T-helper 1 cell treated with Interleukin-12 subunit alpha and Interleukin-12 subunit beta and Interleukin-4 antibody, amounts not matched to agents 30 ng/mL and 1 ng/mL, for 36 hours (primary cell): ENCODE results near the gene HILPDA. TPM values are rescaled to one million over a fixed set of nuclear protein-coding genes. Genes with fewer than 3 reads are reported as not detected.

Experiments
- intact Hi-C: fragments of 100-400 bp; cut with micrococcal nuclease; formaldehyde crosslinking; loops from one replicate; pipeline ENCODE4 v1.15.1; 2024
- total RNA-seq: library from RNA; stranded (reverse); gene quantifications from 2 replicates; pipeline ENCODE4 v1.2.3, GENCODE V29; 2022

Gene HILPDA, protein sequence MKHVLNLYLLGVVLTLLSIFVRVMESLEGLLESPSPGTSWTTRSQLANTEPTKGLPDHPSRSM
- total RNA-seq, result 8.1 and 10.4 TPM in 2 replicates

- intact Hi-C loops, result loop anchor here (1.0 to 10.0 kb wide), 13 partner anchors 21 to 1599 kb away; partner anchors contain the start of genes AHCYL2, ARF5, ATP6V1F and CALU
Observed at GRCh38 chr7:128455543-128456254, at the start of gene HILPDA. Gene HILPDA, plus strand, starts transcription at chr7:128455878. Its CDS starts 1,391 bp downstream, at chr7:128457269.

DNA sequence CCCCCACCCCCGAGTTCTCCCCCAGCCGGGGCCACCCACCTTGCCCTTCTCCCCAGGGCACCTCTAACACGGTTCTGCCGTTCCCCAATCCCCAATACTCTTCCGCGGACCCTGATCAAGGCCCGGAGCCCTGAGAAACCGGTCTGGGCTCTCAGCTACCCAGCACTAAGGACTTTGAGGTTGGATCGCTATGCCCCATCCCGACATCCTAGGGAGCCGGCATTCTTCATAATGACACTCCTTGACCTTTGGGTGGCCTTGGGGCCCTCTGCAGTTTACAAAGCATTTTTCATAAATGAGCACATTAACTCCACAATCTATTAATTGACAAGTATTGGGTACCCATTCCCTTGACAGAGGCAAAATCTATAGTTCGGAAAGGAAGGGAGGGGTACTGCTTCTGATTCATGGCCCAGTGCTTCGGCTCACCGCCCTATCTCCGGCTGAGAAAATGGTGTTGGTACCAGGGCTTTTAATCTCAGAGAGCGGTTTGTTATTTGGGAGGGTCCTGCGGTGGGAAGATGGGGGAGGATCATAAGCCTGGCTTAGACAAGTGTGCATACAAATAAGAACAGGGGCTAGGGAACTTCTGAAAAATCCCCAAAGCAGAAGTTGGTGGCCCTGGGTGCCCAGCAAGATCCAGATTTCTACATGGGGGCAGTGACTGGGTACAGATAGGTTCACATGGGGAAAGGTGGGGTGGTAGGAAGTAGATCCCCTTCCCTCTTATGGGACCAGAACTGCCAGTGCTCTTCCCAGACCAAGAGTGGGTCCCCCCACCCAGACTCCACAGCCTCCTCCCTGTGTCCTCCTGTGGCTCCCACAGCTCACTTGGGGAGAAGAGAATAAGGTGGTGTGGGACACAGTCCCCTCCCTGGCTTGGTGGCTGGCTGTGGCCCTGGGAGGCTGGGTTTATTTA is 49.1 kb upstream of the HILPDA start:
- intact Hi-C loops, result loop anchor here (5.0 kb wide), 2 partner anchors 126 to 819 kb away; partner anchors contain the start of genes ARF5 and GCC1

DNA sequence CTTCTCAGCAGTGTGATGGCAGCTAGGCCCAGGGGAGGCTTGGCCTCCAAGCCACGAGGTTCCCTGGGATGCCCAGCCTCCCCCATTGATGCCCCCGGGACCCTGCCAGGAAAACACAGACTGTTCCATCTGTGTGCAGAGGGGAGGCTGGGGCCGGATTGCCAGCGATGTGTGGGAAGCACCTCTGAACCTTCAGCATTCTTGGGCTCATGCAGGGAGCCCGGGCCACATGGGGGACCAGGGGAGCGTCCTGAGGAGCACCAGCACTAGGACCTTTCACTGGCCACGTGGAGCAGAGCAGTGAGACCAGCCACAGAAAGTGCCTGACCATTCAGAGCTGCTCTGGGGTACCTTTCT is 48.5 kb upstream of the HILPDA start:
- intact Hi-C loops, result loop anchor here (5.0 kb wide), 2 partner anchors 125 to 820 kb away; partner anchors contain the start of genes ARF5 and GCC1

DNA sequence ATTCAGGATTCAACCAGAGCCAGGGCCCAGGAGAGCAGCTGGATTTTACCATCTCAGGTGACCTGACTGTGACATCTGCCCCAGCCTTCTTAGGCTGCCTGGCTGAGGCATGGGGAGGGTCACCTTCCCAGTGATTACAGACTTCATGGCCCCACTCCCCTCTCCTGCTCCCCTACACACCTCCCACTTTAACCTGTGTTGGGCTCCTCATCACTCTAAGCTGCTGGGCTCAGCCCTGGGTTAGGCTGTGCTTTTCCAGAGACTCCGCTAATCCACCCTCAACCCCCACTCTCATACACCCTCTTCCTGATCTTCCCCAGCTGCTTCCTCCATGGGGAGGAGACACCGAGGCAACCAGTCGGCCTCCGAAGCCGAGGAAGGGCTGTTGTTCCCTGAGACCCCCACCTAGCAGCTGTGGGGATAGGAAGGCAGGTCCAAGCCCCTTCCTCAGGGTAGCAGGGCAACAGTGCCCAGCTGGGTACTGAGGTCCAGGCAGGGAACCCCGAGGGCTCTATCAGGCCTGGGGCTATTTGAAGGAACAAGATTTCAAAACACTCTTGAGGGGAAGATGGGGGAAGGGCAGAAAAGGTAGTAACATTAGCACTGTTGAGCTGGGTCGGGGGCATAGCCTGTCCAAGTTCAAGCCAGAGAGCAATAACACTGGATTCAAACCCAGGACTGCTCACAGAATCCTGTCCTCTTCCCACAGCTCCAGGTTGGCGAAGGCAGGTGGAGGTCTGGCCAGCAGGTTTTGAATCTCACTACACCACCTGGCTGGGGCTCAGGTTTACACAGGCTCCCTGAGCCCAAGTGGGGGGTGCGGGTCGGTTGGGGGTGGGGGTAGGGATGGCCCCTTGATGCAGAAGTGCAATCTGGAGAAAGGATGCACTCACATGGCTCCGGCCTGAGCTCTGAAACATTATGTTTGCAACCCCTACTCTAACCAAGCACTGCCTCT is 47.6 kb upstream of the HILPDA start:
- intact Hi-C loops, result loop anchor here (2.0 to 5.0 kb wide), 3 partner anchors 124 to 821 kb away; partner anchors contain the start of genes AHCYL2, ARF5 and GCC1

- intact Hi-C loops, result loop anchor here (1.0 to 5.0 kb wide), 4 partner anchors 66 to 822 kb away; partner anchors contain the start of genes AHCYL2, ARF5, GCC1 and RBM28
Observed at GRCh38 chr7:128408709-128409595, 46.7 kb upstream of the HILPDA start.

DNA sequence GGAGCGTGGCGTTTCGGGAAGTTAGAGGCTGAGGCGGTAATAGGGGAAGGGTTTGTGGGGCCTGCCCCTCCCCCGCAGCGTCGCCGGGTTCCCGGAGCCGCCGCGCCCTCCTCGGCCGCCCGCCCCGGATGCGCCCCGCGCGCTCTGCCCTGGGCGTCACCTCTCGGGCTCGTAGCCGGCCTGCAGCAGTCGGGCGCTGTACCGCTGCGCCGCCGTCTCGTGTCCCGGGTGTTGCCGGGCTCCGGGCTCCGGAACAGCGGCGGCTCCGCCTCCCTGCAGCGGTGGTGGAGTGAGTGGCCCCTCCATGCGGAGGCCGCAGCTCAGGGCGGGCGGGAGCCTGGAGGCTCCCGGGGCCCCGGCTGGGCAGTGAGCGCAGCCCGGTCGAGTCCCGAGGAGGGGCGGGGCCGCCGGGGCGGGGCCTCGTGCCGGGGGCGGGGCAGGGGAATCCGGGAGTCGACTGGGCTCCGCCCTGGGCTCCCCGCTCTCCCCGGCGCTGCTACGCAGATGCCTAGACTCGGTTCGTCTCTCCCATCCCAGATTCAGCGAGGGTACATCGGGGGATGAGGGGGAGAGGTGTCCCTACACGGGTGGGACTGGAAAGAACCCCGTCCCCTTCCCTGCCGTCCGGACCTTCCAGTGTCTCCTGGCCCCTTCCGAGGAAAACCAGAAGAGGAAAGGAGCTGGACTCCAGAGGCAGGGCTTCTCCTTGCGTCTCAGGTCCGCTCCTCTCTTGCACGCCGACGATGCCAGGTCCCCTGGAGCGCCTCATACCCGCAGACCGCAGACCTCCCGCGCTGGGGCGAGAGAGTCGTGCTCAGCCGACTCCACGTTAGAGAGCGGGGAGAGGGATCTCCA is 45.9 kb upstream of the HILPDA start, which contains the start of gene IMPDH1:
IMPDH1 (minus strand) TSS at position 387 of the 855 bp plus-strand sequence; CDS start at position 306, 81 bp downstream.
- intact Hi-C loops, result loop anchor here (1.0 to 5.0 kb wide), 10 partner anchors 12 to 823 kb away; partner anchors contain the start of genes AHCYL2, ARF5, ATP6V1F and CALU

DNA sequence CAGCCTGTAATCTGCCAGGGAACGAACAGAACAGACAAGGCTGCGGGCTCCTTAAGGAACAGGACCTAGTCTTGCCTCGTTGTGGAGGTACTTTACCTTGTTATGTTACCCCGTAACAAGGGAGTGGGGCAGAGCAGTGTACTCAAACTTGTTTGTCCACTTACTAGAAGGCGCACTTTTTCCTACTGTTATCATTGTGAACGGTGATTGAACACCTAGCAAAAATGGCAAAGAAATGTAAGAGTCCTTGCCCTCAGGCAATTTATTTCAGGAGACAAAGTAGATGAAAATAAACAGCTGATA is 45.3 kb upstream of the HILPDA start:
- intact Hi-C loops, result loop anchor here (1.0 to 2.0 kb wide), 6 partner anchors 12 to 452 kb away; partner anchors contain the start of genes ATP6V1F, CALU and HILPDA

- intact Hi-C loops, result no loop called here
Observed at GRCh38 chr7:128415217-128415785, 40.4 kb upstream of the HILPDA start.

- intact Hi-C loops, result no loop called here
Observed at GRCh38 chr7:128417071-128417470, 38.6 kb upstream of the HILPDA start.

- intact Hi-C loops, result no loop called here
Observed at GRCh38 chr7:128419257-128419656, 36.4 kb upstream of the HILPDA start.

DNA sequence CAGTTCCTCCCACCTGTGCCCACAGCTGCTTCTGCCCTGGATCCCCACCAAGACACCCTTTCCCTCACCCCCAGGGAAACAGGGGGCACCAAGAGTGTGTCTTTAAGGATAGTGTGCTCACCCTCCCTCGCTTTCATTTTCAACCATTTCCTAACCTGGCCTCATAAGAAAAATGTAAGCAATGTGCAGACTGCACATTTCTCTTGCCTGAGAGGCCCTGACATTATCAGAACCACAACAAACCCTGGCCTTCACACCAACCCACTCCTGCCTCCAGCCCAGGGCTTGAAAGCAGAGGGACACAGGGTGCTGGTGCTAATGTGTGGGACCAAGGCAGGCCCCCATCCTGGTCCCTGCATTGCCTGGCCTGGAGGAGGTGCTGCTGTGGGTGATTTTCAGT is 34.9 kb upstream of the HILPDA start:
- intact Hi-C loops, result no loop called here

- intact Hi-C loops, result no loop called here
Observed at GRCh38 chr7:128421384-128421783, 34.3 kb upstream of the HILPDA start.

DNA sequence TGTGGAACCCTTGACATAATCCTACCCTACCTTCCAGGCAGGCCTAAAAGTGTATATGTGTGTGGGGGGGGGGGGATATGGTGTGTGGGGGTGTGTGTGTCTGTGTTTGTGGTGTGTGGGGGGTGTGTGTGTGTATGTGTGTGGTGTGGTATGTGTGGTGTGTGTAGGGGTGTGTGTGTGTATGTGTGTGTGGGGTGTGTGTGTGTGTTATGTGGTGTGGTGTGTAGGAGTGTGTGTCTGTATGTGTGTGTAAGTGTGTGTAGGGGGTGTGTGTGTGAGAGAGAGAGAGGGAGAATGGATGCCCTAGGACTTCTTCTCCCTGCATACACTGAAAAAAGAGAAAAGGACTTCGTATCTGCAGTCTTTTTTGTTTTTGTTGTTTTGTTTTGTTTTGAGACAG is 33.6 kb upstream of the HILPDA start:
- intact Hi-C loops, result no loop called here

GRCh38 chr7:128422842-128423241 is 32.8 kb upstream of the HILPDA start:
- intact Hi-C loops, result no loop called here

DNA sequence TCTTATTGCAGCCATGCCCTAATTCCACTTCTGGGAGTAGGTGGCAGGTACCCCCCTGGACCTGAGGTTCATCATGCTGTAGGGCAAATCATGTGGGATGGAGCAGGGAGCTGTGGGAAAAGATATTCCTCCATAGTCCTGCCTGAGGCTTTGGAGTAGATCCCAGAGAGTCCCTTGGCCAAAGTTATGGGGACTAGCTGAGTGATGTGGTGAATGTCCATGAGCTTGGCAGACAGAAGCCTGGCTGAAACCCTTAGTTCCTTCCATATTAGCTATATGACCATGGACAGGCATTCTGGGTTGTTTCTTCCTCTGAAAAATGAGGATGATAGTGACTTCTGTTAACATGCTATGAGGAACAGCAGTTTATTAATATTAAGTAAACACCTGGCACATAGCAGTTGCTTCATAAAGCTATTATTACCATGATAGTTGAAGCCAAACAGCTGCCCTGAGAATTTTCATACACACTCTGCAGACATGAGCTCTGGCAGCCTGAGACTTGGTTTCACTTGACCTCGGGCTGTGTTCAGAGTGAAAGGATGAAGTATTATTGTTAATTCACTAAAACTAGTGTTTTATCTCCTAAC is 30.9 kb upstream of the HILPDA start:
- intact Hi-C loops, result loop anchor here (1.0 to 5.0 kb wide), 3 partner anchors 14 to 108 kb away; no protein-coding TSS in a partner anchor

DNA sequence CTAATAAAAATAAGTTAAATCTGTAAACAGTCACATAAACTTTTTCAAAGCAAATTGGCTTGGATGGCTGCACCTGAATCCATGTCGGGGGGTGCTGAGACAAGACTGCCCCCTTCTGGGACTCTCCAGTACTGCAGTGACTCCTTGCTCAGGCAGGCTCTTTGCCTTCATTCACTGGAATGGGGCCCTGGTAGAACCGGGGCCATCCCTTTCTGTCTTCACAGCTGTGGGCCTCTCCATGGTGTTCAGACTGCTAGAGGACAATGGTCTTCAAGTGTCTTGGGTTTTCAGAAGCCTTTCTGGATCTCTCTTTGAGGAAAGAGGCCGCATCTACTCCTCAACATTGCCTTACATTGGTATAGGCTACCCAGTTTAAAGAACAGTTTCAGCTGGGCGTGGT is 29.8 kb upstream of the HILPDA start:
- intact Hi-C loops, result loop anchor here (1.0 to 5.0 kb wide), 3 partner anchors 16 to 106 kb away; no protein-coding TSS in a partner anchor

DNA sequence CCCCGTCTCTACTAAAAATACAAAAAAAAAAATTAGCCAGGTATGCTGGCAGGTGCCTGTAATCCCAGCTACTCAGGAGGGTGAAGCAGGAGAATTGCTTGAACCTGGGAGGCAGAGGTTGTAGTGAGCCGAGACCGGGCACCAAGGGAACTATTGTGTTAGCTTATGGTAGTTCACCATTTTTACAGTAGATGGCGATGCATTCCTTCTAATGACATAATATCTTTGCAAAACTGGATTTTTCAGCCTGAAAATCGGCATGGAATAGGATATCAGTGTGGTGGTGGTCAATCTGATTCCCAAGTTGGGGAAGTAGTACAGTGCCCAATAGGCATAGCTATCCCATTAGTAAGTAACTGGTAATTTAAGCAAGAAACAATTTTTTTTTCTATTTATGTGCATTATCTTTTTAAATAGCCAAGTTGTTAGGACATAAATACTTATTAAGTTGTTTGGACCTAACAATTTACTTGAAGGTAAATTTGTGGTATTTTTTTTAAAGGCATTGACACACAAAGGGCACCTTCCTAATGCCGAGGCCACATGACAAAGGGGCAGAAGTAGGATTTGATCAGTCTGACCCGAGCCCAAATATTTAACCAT is 28.3 kb upstream of the HILPDA start:
- intact Hi-C loops, result loop anchor here (1.0 to 5.0 kb wide), 5 partner anchors 28 to 105 kb away; partner anchors contain the start of genes HILPDA and METTL2B
